ENCODE results near the gene SARS1. TPM values are rescaled to one million over a fixed set of nuclear protein-coding genes. Genes with fewer than 3 reads are reported as not detected.
"Not testable (repeated sequence)": the region's sequence is repeated elsewhere in the genome, so short reads cannot be mapped to it uniquely, and the experiment has no call there.

Gene SARS1
- 100 to 1,000 TPM; 154 to 172 (median 165) TPM for total RNA-seq

- peak; percentile 77 to 97 for DNase-seq (ENCODE audit: low spot score in 2 of 2)
- WGBS, 2 donors: 0% methylated on average over 47 to 51 of the region's 64 CpGs
- TF ChIP-seq CTCF (IDR thresholded peaks at IDR 0.05): no peak
- peak in 1 of 2 donors; percentile 45 for TF ChIP-seq POLR2A (IDR thresholded peaks at IDR 0.05)
- intact Hi-C loops (cut with DNase I; ENCODE audit: low total_unique reads): no loop called here
- H3K4me3 ChIP-seq (ENCODE audit: low read depth, poor library complexity, severe bottlenecking): peak within 1 kb of the TSS; percentile 87
Measured at GRCh38 chr1:109213824-109214693, at the start of gene SARS1. Gene SARS1 (plus strand): TSS chr1:109213918. CDS start chr1:109213993, 75 bp downstream.

- WGBS, 2 donors: 94 to 97% methylated on average over 8 of the region's 8 CpGs
- no peak overlapping the region for H3K4me3 ChIP-seq (ENCODE audit: low read depth, poor library complexity, severe bottlenecking)
- intact Hi-C loops (cut with DNase I; ENCODE audit: low total_unique reads): no loop called here
- TF ChIP-seq POLR2A (IDR thresholded peaks at IDR 0.05): no peak
- no peak for TF ChIP-seq CTCF (IDR thresholded peaks at IDR 0.05)
- DNase-seq (ENCODE audit: low spot score in 2 of 2): no peak
Measured at GRCh38 chr1:109164538-109164937, 49.2 kb upstream of the SARS1 start.

GRCh38 chr1:109167001-109167506 lies 46.7 kb upstream of the SARS1 start:
- 66 to 73% methylated on average over 7 of the region's 7 CpGs for WGBS, 2 donors
- intact Hi-C loops (cut with DNase I; ENCODE audit: low total_unique reads): no loop called here
- no peak overlapping the region for H3K4me3 ChIP-seq (ENCODE audit: low read depth, poor library complexity, severe bottlenecking)
- TF ChIP-seq CTCF (IDR thresholded peaks at IDR 0.05) (no peak), POLR2A (IDR thresholded peaks at IDR 0.05) (no peak)
- no peak for DNase-seq (ENCODE audit: low spot score in 2 of 2)

GRCh38 chr1:109170035-109170764 lies 43.5 kb upstream of the SARS1 start:
- no peak for DNase-seq (ENCODE audit: low spot score in 2 of 2)

GRCh38 chr1:109171646-109172045 lies 42.1 kb upstream of the SARS1 start:
- TF ChIP-seq CTCF (IDR thresholded peaks at IDR 0.05) (no peak), POLR2A (IDR thresholded peaks at IDR 0.05) (no peak)
- WGBS, 2 donors: 82 to 95% methylated on average over 10 of the region's 10 CpGs
- H3K4me3 ChIP-seq (ENCODE audit: low read depth, poor library complexity, severe bottlenecking): no peak overlapping the region
- intact Hi-C loops (cut with DNase I; ENCODE audit: low total_unique reads): no loop called here
- no peak for DNase-seq (ENCODE audit: low spot score in 2 of 2)

More at GRCh38 chr1:109170035-109170764, 43.5 kb upstream of the SARS1 start:
- TF ChIP-seq CTCF (IDR thresholded peaks at IDR 0.05): no peak
- no peak for TF ChIP-seq POLR2A (IDR thresholded peaks at IDR 0.05)
- 60% methylated on average over 7 of the region's 7 CpGs for WGBS, 2 donors
- no peak overlapping the region for H3K4me3 ChIP-seq (ENCODE audit: low read depth, poor library complexity, severe bottlenecking)
- intact Hi-C loops (cut with DNase I; ENCODE audit: low total_unique reads): no loop called here

GRCh38 chr1:109176349-109176748 lies 37.4 kb upstream of the SARS1 start:
- DNase-seq (ENCODE audit: low spot score in 2 of 2); H3K4me3 ChIP-seq (ENCODE audit: low read depth, poor library complexity, severe bottlenecking); intact Hi-C loops (cut with DNase I; ENCODE audit: low total_unique reads): not testable (repeated sequence)
- 90 to 92% methylated on average over 1 of the region's 1 CpG for WGBS, 2 donors

GRCh38 chr1:109180715-109181084 lies 33.0 kb upstream of the SARS1 start:
- H3K4me3 ChIP-seq (ENCODE audit: low read depth, poor library complexity, severe bottlenecking); intact Hi-C loops (cut with DNase I; ENCODE audit: low total_unique reads); DNase-seq (ENCODE audit: low spot score in 2 of 2): not testable (repeated sequence)
- WGBS, 2 donors: 64 to 83% methylated on average over 3 of the region's 3 CpGs

Data from lower leg skin (tissue), 4 donors.